HG03175 (cell line): Measurements from ENCODE around the gene YIF1B.

Source experiments
- ATAC-seq: cut with Tn5 transposase; IDR thresholded peaks from one replicate; pipeline ENCODE4 v1.9.1; 2021; ENCODE audit warnings: mild to moderate bottlenecking, moderate library complexity; ENCODE audit not compliant: unreplicated experiment

The YIF1B gene

DNA sequence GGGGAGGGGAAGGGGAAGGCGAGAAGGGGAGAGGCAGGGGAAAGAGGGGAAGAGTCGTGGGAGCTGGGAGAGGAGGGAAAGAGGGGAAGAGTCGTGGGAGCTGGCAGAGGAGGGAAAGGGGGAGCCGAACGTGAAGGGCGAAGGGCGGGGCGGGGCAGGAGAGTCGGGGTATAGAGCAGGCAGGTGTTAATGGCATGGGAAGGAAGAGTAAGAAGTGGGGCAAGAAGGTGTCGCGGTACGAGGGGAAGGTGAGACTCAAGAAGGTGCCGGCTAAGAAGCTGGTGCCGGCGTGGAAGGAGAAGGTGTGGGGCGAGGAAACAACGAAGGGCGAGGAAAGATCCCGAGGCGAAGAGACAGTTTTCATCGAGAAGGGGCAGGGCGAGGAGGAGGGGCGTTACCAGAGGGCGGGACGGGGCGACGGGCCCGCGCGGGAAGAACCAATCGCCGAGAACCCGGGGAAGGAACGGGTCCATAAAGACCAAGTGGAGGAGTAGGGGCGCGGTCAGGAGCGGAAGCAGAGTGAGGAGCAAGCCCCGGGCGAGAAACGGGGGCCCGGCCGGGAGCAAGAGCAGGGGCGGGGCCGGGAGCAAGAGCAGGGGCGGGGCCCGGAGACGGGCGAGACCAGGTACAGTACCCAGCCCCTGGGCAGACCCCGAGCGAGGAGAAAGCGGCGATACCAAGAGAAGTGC lies 20.3 kb upstream of the YIF1B start:
- ATAC-seq: peak; percentile 68

DNA sequence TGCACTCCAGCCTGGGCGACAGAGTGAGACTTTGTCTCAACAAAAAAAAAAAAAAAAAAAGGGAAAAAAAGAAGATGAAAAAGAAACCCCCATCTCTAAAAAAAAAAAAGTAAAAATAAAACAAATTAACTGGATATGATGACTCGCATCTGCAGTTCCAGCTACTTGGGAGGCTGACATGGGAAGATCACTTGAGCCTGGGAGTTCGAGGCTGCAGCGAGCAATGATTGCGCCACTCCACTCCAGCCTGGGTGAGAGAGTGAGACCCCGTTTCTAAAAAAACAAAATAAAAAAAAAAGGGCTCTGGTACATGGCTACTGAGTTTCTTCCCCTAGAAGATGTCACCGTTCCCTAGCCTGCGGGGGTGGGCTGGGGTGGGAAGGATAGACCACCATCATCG lies 17.5 kb upstream of the YIF1B start:
- no peak for ATAC-seq

DNA sequence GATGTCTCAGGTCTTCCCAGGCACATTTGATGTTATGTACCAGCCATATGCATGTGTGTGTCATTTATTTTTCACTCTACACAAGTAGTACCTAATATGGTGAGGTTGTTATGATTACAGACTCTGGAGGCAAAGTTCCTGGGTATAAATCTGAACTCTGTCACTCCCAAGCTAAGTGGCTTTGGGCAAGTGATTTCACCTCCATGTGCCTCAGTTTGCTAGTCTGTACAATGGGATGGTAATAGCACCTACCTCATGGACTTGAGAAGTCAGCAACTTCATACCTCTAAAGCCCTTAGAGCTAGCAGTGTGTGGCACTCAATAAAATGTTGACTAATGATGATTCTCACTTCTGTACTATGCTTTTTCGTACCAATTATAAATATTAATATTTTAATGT lies 16.0 kb upstream of the YIF1B start:
- no peak for ATAC-seq

- ATAC-seq: no peak
Measured at GRCh38 chr19:38329651-38330050, 13.9 kb upstream of the YIF1B start.

GRCh38 chr19:38326591-38326990 lies 10.8 kb upstream of the YIF1B start:
- ATAC-seq: no peak

DNA sequence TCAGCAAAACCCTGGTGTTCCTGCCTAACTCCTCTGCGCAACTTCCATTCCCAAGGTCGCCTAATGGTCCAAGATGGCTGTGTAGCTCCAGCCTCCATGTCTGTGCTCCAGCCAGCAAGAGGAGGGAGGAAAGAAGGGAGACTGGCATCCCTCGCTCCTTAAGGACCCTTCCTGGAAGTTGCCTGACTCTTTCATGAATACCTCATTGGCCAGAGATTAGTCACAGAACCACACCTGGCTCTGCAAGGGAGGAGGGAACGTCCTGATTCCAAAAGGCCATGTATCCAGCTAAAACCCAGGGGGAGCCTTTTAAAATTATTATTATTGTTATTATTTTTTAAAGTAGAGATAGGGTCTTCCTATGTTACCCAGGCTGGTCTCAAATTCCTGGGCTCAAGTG lies 8.7 kb upstream of the YIF1B start:
- no peak for ATAC-seq

GRCh38 chr19:38323291-38323690 lies 7.5 kb upstream of the YIF1B start:
- no peak for ATAC-seq

DNA sequence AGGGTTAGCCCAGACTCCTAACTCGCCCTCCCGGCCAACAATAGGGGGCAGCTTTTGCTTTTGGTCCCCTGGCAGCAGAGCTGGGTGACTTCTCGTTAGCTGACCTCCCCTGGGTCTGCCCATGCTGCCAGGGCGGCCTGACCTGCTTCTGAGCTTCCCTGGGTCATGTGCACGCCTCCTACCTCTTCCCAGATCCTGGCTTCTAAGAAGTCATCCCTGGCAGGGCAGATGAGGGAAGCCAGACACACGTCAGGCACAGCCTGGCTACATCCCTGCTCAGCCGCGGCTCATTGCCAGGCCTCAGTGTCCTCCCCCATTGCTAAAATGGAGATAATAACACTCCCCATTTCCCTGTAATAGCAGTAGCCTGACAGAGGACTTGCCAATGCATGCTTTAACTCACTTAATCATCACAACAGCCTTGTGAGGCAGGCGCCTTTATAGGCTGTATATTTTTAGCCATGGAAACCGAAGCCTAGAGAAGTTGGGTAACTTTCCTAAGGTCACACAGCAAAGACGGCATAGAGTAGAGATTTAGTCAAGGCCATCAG lies 6.0 kb upstream of the YIF1B start:
- no peak for ATAC-seq

- no peak for ATAC-seq
Measured at GRCh38 chr19:38320969-38321339, 5.2 kb upstream of the YIF1B start.

DNA sequence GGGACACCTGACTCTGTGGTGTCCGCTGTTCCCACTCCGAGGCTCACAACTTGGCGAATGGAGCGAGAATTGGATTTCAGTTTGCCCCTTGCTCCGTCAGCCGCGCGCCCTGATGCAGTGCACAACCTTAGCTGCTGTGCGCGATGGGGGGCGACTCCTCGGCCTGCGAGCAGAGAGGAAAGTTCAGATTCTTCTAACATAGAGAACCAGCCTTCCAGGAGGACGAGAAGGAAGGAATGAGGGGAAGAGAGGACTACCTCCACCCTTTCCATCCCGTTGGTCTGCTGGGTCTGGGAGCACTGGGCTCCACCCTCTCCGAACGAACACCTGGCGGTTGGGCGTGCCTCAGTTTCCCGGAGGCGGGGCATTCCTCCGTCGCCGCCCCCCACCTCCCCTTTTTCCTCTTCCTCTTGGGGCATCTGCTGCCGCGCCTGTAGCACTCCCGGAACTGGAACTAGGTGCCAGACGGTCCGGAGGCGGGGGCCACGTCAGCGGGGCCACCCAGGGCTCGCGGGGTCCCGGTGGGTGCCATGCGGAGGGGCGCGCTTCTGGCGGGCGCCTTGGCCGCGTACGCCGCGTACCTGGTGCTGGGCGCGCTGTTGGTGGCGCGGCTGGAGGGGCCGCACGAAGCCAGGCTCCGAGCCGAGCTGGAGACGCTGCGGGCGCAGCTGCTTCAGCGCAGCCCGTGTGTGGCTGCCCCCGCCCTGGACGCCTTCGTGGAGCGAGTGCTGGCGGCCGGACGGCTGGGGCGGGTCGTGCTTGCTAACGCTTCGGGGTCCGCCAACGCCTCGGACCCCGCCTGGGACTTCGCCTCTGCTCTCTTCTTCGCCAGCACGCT lies 3.9 kb upstream of the YIF1B start, which contains the start of gene KCNK6:
Gene KCNK6, plus strand, starts transcription at position 425 of the 838 bp plus-strand sequence. Its CDS starts 106 bp downstream, at position 531.
- no peak for ATAC-seq

DNA sequence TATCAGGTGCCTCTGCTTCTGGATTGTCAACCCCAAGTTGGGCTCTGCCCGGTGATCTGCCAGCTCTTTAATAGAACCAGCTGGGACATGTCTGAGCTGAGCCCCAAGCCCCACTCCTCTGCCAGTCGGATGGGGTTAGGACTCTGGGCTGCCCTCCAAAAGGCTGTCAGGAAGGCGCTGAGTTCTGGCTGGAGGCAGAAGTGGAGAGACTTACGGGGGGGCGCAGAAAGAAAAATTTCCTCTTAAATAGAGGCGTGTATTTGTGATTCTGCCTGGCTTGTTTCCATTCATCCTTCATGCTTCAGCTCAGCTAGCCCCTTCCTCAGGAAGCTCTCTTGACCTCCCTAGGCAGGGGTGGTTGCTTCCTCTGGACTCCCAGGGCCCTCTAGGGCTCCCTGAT lies 2.9 kb upstream of the YIF1B start:
- no peak for ATAC-seq

DNA sequence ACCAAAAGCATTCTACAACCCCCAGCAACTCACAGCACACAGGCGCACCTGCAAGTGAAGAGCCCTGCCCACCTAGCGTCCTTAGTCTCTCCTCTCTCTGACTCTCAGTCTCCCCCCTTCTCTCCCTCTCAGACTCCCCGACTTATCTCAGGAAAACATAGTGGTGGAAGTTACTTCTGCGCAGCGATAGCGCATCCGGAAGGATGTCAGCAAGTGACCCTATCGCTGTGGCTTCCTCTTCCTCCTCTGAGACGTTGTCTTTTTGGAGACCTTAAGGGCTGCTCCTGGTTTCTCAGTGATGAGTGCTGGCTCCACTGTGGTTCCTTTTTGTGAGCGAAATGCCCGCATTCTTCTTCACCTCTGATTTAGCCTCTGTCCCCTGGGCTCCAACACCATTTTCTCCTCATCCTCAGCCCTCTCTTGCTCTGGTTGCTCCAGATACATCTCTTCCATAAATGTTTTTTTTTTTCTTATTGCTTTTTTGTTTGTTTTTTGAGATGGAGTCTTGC lies 1.4 kb upstream of the YIF1B start:
- ATAC-seq: no peak

GRCh38 chr19:38316477-38317067 lies 825 bp upstream of the YIF1B start:
- no peak for ATAC-seq

DNA sequence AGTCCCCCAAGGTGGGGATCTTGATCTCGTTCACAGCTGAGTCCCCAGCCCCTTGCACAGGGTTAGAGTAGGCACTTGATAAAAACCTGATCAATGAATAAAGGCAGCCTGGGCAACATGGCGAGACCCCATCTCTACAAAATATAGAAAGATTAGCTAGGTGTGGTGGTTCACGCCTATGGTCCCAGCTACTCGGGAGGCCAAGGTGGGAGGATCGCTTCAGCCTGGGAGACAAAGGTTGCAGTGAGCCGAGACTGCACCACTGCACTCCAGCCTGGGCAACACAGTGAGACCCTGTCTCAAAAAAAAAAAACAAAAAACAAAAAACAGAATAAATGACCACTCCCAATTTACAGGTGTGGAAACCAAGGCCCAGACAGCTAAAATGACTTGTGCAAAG lies 4.8 kb downstream of the YIF1B start:
- no peak for ATAC-seq

DNA sequence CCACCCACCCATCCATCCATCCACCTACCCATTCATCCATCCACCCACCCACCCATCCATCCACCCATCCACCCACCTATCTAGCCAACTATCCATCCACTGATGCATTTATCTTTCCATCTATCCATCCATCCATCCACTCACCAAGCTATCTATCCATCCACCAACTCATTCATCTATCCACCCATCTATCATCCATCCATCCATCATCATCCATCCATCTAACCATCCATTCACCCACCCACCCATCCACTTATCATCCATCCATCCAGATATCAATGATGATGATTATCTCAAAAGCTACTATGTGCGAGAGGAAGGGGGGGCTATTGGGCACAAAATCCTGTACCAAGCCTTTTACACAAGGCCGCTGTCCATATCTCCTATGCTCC lies 5.5 kb downstream of the YIF1B start:
- ATAC-seq: no peak

GRCh38 chr19:38309615-38310278 lies 6.0 kb downstream of the YIF1B start:
- no peak for ATAC-seq

DNA sequence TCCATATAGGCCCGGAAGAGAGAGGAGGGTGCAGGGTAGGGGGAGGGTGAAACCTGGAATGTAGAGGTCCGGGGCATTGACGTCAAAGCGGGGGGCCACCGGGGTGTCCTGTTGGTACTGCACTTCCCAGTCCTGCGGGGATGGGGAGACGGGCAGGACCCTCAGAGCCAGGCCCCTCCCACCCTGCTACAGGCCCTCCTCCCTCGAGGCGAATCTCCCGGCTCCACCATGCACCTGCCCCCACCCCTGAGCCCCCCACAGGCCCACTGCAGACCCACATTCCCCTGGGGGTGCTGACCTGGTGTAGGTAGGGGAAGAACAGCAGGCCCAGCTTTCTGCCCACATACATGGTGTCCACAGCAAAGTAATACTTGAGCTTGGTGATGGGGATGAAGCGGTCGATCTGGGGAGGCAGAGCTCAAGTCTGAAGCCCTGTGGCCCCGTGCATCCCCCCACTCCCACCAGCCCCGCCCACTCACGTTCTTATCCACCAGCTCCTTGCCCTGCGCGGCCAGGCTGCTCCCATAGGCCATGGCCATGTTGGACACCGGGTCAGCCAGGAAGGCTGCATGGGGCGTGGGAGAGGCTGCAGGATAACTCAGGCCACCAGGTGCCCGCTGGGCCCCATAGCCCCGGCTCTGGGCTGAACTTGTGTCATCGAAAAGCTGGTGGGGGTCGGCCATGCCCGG lies 6.7 kb downstream of the YIF1B start:
- ATAC-seq: no peak

GRCh38 chr19:38308006-38308766 lies 7.6 kb downstream of the YIF1B start:
- no peak for ATAC-seq

DNA sequence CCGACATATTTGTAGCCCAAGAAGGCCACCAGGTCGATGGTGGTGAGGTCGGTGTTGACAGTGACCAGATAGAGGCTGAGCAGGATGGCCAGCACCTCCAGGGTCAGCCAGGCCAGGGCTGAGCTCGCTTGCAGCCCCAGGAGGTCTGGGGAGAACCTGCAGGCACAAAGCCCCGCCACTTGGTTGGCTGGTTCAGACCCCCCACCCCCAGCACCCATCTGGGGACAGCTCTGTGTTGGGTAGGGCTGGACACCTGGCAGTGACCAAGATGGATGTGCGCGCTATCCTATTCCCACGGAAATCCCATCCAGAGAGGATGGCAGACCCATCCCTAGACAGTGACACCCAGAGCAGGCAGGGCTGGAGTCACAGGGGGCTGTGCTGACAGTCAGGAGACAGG lies 8.2 kb downstream of the YIF1B start:
- ATAC-seq: no peak

- ATAC-seq: no peak
Measured at GRCh38 chr19:38307076-38307475, 8.7 kb downstream of the YIF1B start.
